IPS DF 6.9 (cell line): ENCODE data around the gene THADA.

Source experiments
- DNase-seq: peaks from one replicate; pipeline ENCODE4 v3.0.0-alpha.2; 2013; ENCODE audit warnings: low read depth, low spot score
- H3K27ac ChIP-seq: one replicate; pipeline ENCODE4 v1.5.1; 2013; ENCODE audit warnings: low read length, control low read depth
- H3K27me3 ChIP-seq: 2 replicates; pipeline ENCODE4 v1.6.1; 2013; ENCODE audit warnings: mild to moderate bottlenecking, low read length; ENCODE audit not compliant: control insufficient read depth, insufficient read depth
- H3K36me3 ChIP-seq: 2 replicates; pipeline ENCODE4 v1.6.1; 2013; ENCODE audit warnings: low read length; ENCODE audit not compliant: control insufficient read depth, insufficient read depth
- H3K4me1 ChIP-seq: 2 replicates; pipeline ENCODE4 v1.6.1; 2013; ENCODE audit warnings: low read length; ENCODE audit not compliant: control insufficient read depth, insufficient read depth
- H3K4me3 ChIP-seq: 2 replicates; pipeline ENCODE4 v1.5.1; 2013; ENCODE audit warnings: mild to moderate bottlenecking, low read length
- H3K9me3 ChIP-seq: 2 replicates; pipeline ENCODE4 v1.6.1; 2013; ENCODE audit warnings: low read length, inconsistent platforms; ENCODE audit not compliant: control insufficient read depth, insufficient read depth
- WGBS: extraction: QIAGEN DNeasy Blood & Tissue Kit; methylation state at CpG from one replicate; pipeline ENCODE4 v1.1.7; 2013; ENCODE audit warnings: mixed read lengths, missing lambda C conversion rate; ENCODE audit not compliant: insufficient read length, insufficient coverage; 5-methylcytosine and 5-hydroxymethylcytosine counted together

Gene THADA

GRCh38 chr2:43279317-43279840 lies 316.5 kb downstream of the THADA start:
- WGBS, result no CpG with 5 or more reads among the region's 8 CpGs
- no peak for DNase-seq
- H3K27me3 ChIP-seq, result no peaks in the 10 kb centered on the region
- no peak overlapping the region for H3K4me3 ChIP-seq
- H3K4me1 ChIP-seq, result 0 out of 2 replicates have a peak, but pooled peaks cover 1% of the 10 kb centered on the region
- H3K9me3 ChIP-seq, result peaks cover 2% of the 10 kb centered on the region
- H3K27ac ChIP-seq, result no peak overlapping the region
- H3K36me3 ChIP-seq, result no peaks in the 10 kb centered on the region; the same call in 1 of the 2 replicates

- Histone ChIP-seq H3K4me3 (no peak overlapping the region), H3K9me3 (no peaks in the 10 kb centered on the region; the same call in 1 of the 2 replicates), H3K27me3 (no peaks in the 10 kb centered on the region), H3K36me3 (no peaks in the 10 kb centered on the region), H3K27ac (no peak overlapping the region), H3K4me1 (peaks cover 3% of the 10 kb centered on the region; the same call in 1 of the 2 replicates)
- no CpG with 5 or more reads among the region's 10 CpGs for WGBS
- DNase-seq, result no peak
Measured at GRCh38 chr2:43278564-43279220, 317.1 kb downstream of the THADA start.

- no peak for DNase-seq
- no peaks in the 10 kb centered on the region for H3K27me3 ChIP-seq
Measured at GRCh38 chr2:43276962-43277391, 318.9 kb downstream of the THADA start.

GRCh38 chr2:43276266-43276941 lies 319.4 kb downstream of the THADA start:
- no CpG with 5 or more reads among the region's 6 CpGs for WGBS

More at GRCh38 chr2:43276962-43277391, 318.9 kb downstream of the THADA start:
- Histone ChIP-seq H3K9me3 (no peaks in the 10 kb centered on the region), H3K27ac (no peak overlapping the region), H3K4me1 (peaks cover 3% of the 10 kb centered on the region; the same call in 1 of the 2 replicates), H3K4me3 (no peak overlapping the region), H3K36me3 (no peaks in the 10 kb centered on the region)
- no CpG with 5 or more reads among the region's 3 CpGs for WGBS

DNA sequence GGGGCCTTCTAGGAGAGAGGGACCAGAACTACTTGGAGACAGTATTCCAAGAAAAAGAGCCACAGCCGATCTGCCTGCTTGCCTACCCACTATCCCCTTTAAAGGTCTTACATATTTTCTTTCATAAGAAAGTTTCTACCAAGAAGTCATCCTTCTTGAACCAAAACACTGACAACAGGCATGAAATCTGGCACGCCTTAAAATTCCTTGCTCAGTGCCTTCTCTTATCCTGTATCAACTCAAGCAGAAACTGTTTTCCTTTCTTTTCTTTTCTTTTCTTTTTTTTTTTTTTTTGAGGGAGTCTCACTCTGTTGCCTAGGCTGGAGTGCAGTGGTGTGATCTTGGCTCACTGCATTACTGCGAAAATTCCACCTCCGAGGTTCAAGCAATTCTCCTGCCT lies 321.1 kb downstream of the THADA start:
- no peak overlapping the region for H3K27ac ChIP-seq
- no peak for DNase-seq
- no peaks in the 10 kb centered on the region for H3K27me3 ChIP-seq
- H3K36me3 ChIP-seq, result no peaks in the 10 kb centered on the region
- no CpG with 5 or more reads among the region's 4 CpGs for WGBS
- peaks cover 3% of the 10 kb centered on the region; the same call in 1 of the 2 replicates for H3K4me1 ChIP-seq
- no peaks in the 10 kb centered on the region for H3K9me3 ChIP-seq
- H3K4me3 ChIP-seq, result no peak overlapping the region

More at GRCh38 chr2:43276266-43276941, 319.4 kb downstream of the THADA start:
- Histone ChIP-seq H3K27ac (no peak overlapping the region), H3K9me3 (no peaks in the 10 kb centered on the region), H3K27me3 (no peaks in the 10 kb centered on the region), H3K36me3 (no peaks in the 10 kb centered on the region), H3K4me1 (peaks cover 3% of the 10 kb centered on the region; the same call in 1 of the 2 replicates), H3K4me3 (no peak overlapping the region)
- no peak for DNase-seq

DNA sequence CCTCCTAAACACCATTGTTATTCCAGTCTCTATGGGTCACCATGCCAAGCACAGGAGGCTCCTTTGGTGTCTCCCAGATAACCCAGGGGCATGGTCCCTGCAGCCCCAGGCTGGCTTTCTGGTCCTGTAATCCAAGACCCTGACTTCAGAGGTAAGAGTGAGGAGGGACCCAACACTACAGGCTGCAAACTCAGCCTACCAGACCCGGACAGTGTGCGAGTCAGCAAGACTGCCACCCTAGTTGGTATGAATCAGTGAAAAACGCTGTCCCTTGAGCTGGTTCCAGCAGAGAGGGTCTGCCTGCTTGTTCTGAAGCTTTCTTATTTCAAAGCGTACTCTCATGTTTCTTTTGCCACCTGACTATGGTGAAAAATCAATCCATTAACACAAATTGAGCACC lies 321.8 kb downstream of the THADA start:
- no peak overlapping the region for H3K27ac ChIP-seq

GRCh38 chr2:43273529-43273928 lies 322.3 kb downstream of the THADA start:
- WGBS, result no CpG with 5 or more reads among the region's 4 CpGs
- H3K27ac ChIP-seq, result no peak overlapping the region

More for the DNA sequence above, 321.8 kb downstream of the THADA start:
- no peak for DNase-seq
- H3K4me3 ChIP-seq, result no peak overlapping the region
- WGBS, result no CpG with 5 or more reads among the region's 4 CpGs
- H3K27me3 ChIP-seq, result no peaks in the 10 kb centered on the region
- H3K4me1 ChIP-seq, result peaks cover 3% of the 10 kb centered on the region; the same call in 1 of the 2 replicates
- no peaks in the 10 kb centered on the region for H3K9me3 ChIP-seq
- H3K36me3 ChIP-seq, result no peaks in the 10 kb centered on the region

DNA sequence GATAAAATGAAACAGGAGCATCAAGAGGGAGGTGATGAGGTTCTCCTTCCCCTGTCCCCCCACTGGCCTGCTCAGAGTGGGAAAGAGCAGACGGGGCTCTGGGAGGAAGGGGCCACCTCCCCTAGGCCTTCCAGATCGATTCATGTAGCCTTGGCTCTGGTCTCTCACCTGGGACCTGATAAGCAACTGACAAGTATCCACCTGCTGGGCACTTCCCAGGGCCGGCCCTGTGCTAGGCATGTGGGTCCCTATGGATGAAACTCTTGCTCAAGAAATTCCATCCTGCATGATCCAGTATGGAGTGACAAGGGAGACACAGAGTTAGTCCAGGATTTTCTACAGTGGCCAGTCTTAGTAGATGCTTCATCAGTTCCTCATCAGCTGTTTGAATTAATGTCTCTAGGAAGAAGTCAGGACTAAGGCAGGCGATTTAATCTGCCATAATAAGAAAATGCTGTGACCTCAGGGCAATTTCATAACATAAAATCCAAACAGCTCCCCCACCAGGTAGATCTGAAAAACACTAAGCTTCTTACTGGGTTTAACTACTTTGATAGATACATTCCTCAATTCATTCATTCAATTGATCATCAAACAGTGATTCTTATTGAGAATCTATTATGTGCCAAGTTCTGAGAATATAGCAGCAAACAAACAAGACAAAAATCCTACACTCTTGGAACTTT lies 324.8 kb downstream of the THADA start:
- no CpG with 5 or more reads among the region's 4 CpGs for WGBS
- Histone ChIP-seq H3K27ac (no peak overlapping the region), H3K27me3 (no peaks in the 10 kb centered on the region), H3K9me3 (no peaks in the 10 kb centered on the region), H3K36me3 (no peaks in the 10 kb centered on the region), H3K4me3 (no peak overlapping the region), H3K4me1 (peaks cover 4% of the 10 kb centered on the region)
- no peak for DNase-seq

More at GRCh38 chr2:43273529-43273928, 322.3 kb downstream of the THADA start:
- DNase-seq, result no peak
- Histone ChIP-seq H3K4me1 (peaks cover 2% of the 10 kb centered on the region; the same call in 1 of the 2 replicates), H3K4me3 (no peak overlapping the region), H3K9me3 (no peaks in the 10 kb centered on the region), H3K36me3 (no peaks in the 10 kb centered on the region), H3K27me3 (no peaks in the 10 kb centered on the region)

DNA sequence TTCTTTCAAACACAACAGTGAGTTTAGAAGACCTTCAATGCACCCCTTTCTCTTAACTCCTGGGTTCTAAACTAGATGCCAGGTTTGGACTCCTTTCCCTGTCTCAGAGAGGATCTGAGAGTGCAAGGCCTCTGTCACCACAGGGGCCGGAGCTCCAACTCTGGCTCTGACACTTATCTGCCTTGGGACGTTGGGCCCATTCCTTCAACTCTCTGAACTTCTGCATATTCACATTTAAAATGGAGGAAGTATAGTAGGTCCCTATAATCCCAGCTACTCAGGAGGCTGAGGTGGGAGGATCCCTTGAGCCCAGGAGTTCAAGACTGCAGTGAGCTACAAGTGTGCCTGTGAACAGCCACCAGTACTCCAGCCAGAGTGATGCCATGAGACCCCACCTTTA lies 325.4 kb downstream of the THADA start:
- no peak for DNase-seq
- no CpG with 5 or more reads among the region's 2 CpGs for WGBS
- peaks cover 5% of the 10 kb centered on the region for H3K4me1 ChIP-seq

GRCh38 chr2:43269706-43270105 lies 326.1 kb downstream of the THADA start:
- Histone ChIP-seq H3K4me3 (no peak overlapping the region), H3K4me1 (peaks cover 5% of the 10 kb centered on the region)

More for the DNA sequence above, 325.4 kb downstream of the THADA start:
- H3K27ac ChIP-seq, result no peak overlapping the region
- H3K4me3 ChIP-seq, result no peak overlapping the region
- no peaks in the 10 kb centered on the region for H3K36me3 ChIP-seq
- H3K9me3 ChIP-seq, result no peaks in the 10 kb centered on the region
- no peaks in the 10 kb centered on the region for H3K27me3 ChIP-seq

More at GRCh38 chr2:43269706-43270105, 326.1 kb downstream of the THADA start:
- no peak for DNase-seq
- H3K27ac ChIP-seq, result no peak overlapping the region
- H3K9me3 ChIP-seq, result no peaks in the 10 kb centered on the region
- H3K27me3 ChIP-seq, result no peaks in the 10 kb centered on the region
- no CpG with 5 or more reads among the region's 3 CpGs for WGBS
- H3K36me3 ChIP-seq, result no peaks in the 10 kb centered on the region
